ENCODE results near the gene HNRNPC. TPM values are rescaled to one million over a fixed set of nuclear protein-coding genes. Genes with fewer than 3 reads are reported as not detected.

The HNRNPC gene
- total and polyA plus RNA-seq, 2 of the 8 experiments (the other 6 are each of a cell fraction or from before 2014, with no cell fraction given) = 781 to 1,207 TPM

DNA sequence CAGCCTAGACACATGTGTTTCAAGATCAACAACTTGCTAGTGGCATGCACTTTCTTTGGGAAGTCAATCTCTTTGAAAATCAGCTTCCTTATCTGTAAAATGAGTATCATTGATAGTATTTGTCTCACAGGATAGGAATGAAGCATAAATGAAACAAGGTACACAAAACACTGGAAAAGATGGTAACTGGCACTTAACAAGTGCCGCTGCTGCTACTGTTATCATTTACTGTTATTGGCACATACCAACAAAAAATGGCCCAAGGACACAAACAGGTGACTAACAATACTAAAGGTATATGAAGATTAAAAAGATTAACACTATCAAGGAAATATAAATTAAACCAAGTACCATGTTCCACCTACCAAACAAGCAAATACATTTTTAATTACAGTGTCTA lies 20.9 kb downstream of the HNRNPC start:
- Histone ChIP-seq H2AK5ac (ENCODE audit: low read depth, low read length) (no peak overlapping the region), H4K91ac (replicated peaks; ENCODE audit: insufficient read length, low read length) (no peak overlapping the region), H3K27me3 (replicated peaks in 1 of 4; ENCODE audit: control insufficient read depth in 3 of 4, extremely low read depth in 1 of 4, insufficient read depth in 3 of 4, low read length in 3 of 4) (no peaks in the 10 kb centered on the region), H3K18ac (ENCODE audit: extremely low read depth, low read length) (no peak overlapping the region), H3K9me3 (ENCODE audit: insufficient read depth in 2 of 2, low read depth in 1 of 2, low read length in 1 of 2) (no peaks in the 10 kb centered on the region), H3K79me2 (ENCODE audit: control insufficient read depth in 1 of 2, insufficient read depth in 2 of 2, low read length in 2 of 2) (peaks cover 47 to 100% of the 10 kb centered on the region in 2 experiments), H3K4me2 (ENCODE audit: insufficient read depth in 1 of 2, low read depth in 2 of 2, low read length in 2 of 2) (no peak overlapping the region), H3K23ac (ENCODE audit: insufficient read length) (no peak overlapping the region), H2BK120ac (replicated peaks; ENCODE audit: low read depth, low read length) (no peak overlapping the region), H3K14ac (ENCODE audit: insufficient read length) (no peak overlapping the region), H3K9ac (replicated peaks in 1 of 4; ENCODE audit: extremely low read depth in 1 of 4, low read depth in 3 of 4, low read length in 3 of 4) (no peak overlapping the region), H3K4me3 (ENCODE audit: extremely low read depth in 1 of 4, insufficient read depth in 2 of 4, low read depth in 3 of 4, low read length in 4 of 4) (no peak overlapping the region), H3K79me1 (ENCODE audit: low read depth, low read length) (no peaks in the 10 kb centered on the region), H4K20me1 (replicated peaks in 1 of 2; ENCODE audit: control insufficient read depth in 1 of 2, insufficient read depth in 2 of 2, low read length in 2 of 2) (peaks cover 21 to 46% of the 10 kb centered on the region in 2 experiments), H4K5ac (ENCODE audit: insufficient read length, low read depth, low read length) (no peak overlapping the region), H2BK20ac (ENCODE audit: low read length) (no peak overlapping the region), H2BK15ac (ENCODE audit: low read length) (no peak overlapping the region), H3K36me3 (ENCODE audit: control insufficient read depth in 2 of 4, insufficient read depth in 4 of 4, low read length in 3 of 4) (peaks cover 10 to 91% (median 29%) of the 10 kb centered on the region in 4 experiments), H3K56ac (replicated peaks; ENCODE audit: insufficient read length, low read depth, low read length) (no peak overlapping the region), H2BK5ac (ENCODE audit: low read depth, low read length) (no peak overlapping the region), H3K27ac (ENCODE audit: low read depth, low read length) (no peak overlapping the region), H3K23me2 (ENCODE audit: low read depth, low read length) (no peaks in the 10 kb centered on the region), H3K4ac (replicated peaks; ENCODE audit: insufficient read length, low read depth, low read length) (no peak overlapping the region), H4K8ac (ENCODE audit: extremely low read depth, insufficient read depth, low read length) (no peak overlapping the region), H3K4me1 (replicated peaks in 1 of 4; ENCODE audit: control insufficient read depth in 3 of 4, insufficient read depth in 4 of 4, low read length in 3 of 4) (no peaks in the 10 kb centered on the region), H2BK12ac (ENCODE audit: low read depth, low read length) (no peak overlapping the region), H2AFZ (ENCODE audit: low read length) (no peak overlapping the region)
- ChIA-PET CTCF (ENCODE audit: partially characterized antibody) (interaction anchor here (1.2 kb wide), 1 partner anchor 8 kb away, joined by 4 read pairs; no protein-coding TSS in a partner anchor), POLR2A (ENCODE audit: partially characterized antibody) (interaction anchor here (1.0 to 24.2 kb wide), 8 partner anchors 8 to 61 kb away, joined by 3 to 836 read pairs (median 4); no protein-coding TSS in a partner anchor)
- WGBS, 2 experiments (ENCODE audit: extremely low coverage in 1 of 2, insufficient coverage in 1 of 2, insufficient read length in 1 of 2, insufficient replicate concordance in 2 of 2, low coverage in 1 of 2, low lambda C conversion rate in 2 of 2, missing lambda C conversion rate in 1 of 2) = 96% methylated on average over 1 of the region's 1 CpG; no CpG with 5 or more reads in 1 of the 2 experiments
- DNase-seq (ENCODE audit: low read depth in 1 of 2, low spot score in 2 of 2) (no peak), FAIRE-seq (no peak)
- TF ChIP-seq GTF2F1 (IDR thresholded peaks at IDR 0.05; ENCODE audit: borderline replicate concordance, low read depth, low read length) = no peak
- TF ChIP-seq SP2 (IDR thresholded peaks at IDR 0.05; ENCODE audit: low read length) = no peak
- TF ChIP-seq SP4 (IDR thresholded peaks at IDR 0.05; ENCODE audit: low read length) = no peak
- TF ChIP-seq RBBP5 (IDR thresholded peaks at IDR 0.05; ENCODE audit: borderline replicate concordance, low read depth, low read length) = no peak
- TF ChIP-seq CHD1 (IDR thresholded peaks at IDR 0.05; ENCODE audit: low read depth, low read length) = no peak
- no peak for TF ChIP-seq CTBP2 (IDR thresholded peaks at IDR 0.05; ENCODE audit: borderline replicate concordance, insufficient read depth, insufficient read length, low read length)
- TF ChIP-seq, protein P1, sequence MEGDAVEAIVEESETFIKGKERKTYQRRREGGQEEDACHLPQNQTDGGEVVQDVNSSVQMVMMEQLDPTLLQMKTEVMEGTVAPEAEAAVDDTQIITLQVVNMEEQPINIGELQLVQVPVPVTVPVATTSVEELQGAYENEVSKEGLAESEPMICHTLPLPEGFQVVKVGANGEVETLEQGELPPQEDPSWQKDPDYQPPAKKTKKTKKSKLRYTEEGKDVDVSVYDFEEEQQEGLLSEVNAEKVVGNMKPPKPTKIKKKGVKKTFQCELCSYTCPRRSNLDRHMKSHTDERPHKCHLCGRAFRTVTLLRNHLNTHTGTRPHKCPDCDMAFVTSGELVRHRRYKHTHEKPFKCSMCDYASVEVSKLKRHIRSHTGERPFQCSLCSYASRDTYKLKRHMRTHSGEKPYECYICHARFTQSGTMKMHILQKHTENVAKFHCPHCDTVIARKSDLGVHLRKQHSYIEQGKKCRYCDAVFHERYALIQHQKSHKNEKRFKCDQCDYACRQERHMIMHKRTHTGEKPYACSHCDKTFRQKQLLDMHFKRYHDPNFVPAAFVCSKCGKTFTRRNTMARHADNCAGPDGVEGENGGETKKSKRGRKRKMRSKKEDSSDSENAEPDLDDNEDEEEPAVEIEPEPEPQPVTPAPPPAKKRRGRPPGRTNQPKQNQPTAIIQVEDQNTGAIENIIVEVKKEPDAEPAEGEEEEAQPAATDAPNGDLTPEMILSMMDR (IDR thresholded peaks at IDR 0.05; ENCODE audit: control extremely low read depth in 1 of 3, insufficient read depth in 1 of 3, low read depth in 1 of 3, low read length in 3 of 3) = no peak
- no peak for TF ChIP-seq TAF7 (optimal IDR thresholded peaks at IDR 0.05; ENCODE audit: borderline replicate concordance, low read depth, low read length)
- TF ChIP-seq CBX8 (IDR thresholded peaks at IDR 0.05; ENCODE audit: borderline replicate concordance, low read depth, low read length) = no peak
- no peak for TF ChIP-seq BACH1 (IDR thresholded peaks at IDR 0.05; ENCODE audit: low read length)
- no peak for TF ChIP-seq EGR1 (IDR thresholded peaks at IDR 0.05; ENCODE audit: borderline replicate concordance, low read depth, low read length)
- TF ChIP-seq NANOG (IDR thresholded peaks at IDR 0.05; ENCODE audit: insufficient read depth, low read depth, low read length, poor library complexity, severe bottlenecking) = no peak

All from H1 (cell line).